ENCODE data around the gene TUBG2. TPM values are rescaled to one million over a fixed set of nuclear protein-coding genes. Genes with fewer than 3 reads are reported as not detected.

Gene TUBG2
- total and polyA plus RNA-seq, 10 of the 15 experiments (the other 5 are each of a cell fraction or from before 2014, with no cell fraction given) = 1.2 to 12.5 (median 8.9) TPM

DNA sequence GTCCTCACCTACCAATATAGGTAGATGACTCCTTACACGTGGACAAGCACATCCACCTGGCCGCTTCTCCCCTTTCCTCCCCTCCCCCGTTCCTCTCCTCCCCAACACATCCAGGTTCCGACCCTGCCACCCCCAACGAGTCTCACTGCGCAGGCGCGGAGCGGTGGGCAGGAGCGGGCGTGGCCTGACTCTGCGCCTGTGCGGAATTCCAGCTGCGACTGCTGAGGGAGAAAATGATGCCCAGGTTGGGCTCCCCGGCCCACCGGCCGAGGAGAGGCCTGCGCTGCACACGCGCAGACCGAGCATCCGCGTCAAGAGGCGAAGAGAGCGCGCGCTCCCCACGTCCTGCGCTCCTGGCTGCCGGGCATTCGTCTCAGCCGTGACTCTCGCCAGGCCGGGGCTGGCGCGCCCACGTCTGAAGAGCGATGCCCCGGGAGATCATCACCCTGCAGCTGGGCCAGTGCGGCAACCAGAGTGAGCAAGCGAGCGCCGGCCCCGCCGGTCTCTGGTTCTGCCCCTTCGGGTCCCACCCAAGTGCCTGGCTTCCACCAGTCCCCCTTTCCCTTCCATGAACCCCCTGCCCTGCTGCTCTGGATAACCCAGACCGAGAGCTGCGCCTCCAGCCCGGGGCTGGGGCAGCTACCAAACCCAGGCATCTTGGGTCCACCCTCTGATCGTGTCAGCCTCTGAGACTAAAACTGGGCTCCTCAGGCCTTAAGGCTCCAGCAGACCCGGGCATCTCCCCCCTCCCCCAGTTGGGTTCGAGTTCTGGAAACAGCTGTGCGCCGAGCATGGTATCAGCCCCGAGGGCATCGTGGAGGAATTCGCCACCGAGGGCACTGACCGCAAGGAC is at the start of gene TUBG2 (continued):
- peak; percentile 95 for TF ChIP-seq IKZF1 (conservative IDR thresholded peaks at IDR 0.05)
- TF ChIP-seq PAX5 (IDR thresholded peaks at IDR 0.05; ENCODE audit: borderline replicate concordance, low read depth, low read length) = no peak; the same call in 1 of the 2 replicates
- TF ChIP-seq EGR1 (IDR thresholded peaks at IDR 0.05; ENCODE audit: borderline replicate concordance in 1 of 2, low read depth in 2 of 2, low read length in 2 of 2) = 0 out of 3 replicates have a peak, but pooled peaks of 1 of the 2 experiments have one; percentile 14
- peak; percentile 56 to 63; a peak in 2 of 4 replicates for TF ChIP-seq IKZF2 (IDR thresholded peaks at IDR 0.05)
- TF ChIP-seq, protein P1, sequence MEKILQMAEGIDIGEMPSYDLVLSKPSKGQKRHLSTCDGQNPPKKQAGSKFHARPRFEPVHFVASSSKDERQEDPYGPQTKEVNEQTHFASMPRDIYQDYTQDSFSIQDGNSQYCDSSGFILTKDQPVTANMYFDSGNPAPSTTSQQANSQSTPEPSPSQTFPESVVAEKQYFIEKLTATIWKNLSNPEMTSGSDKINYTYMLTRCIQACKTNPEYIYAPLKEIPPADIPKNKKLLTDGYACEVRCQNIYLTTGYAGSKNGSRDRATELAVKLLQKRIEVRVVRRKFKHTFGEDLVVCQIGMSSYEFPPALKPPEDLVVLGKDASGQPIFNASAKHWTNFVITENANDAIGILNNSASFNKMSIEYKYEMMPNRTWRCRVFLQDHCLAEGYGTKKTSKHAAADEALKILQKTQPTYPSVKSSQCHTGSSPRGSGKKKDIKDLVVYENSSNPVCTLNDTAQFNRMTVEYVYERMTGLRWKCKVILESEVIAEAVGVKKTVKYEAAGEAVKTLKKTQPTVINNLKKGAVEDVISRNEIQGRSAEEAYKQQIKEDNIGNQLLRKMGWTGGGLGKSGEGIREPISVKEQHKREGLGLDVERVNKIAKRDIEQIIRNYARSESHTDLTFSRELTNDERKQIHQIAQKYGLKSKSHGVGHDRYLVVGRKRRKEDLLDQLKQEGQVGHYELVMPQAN (conservative IDR thresholded peaks at IDR 0.05) = 0 out of 2 replicates have a peak, but pooled peaks have one; percentile 30
- TF ChIP-seq GATAD2B (conservative IDR thresholded peaks at IDR 0.05; ENCODE audit: low read depth) = peak; percentile 61; the same call in 1 of the 2 replicates
- no peak for TF ChIP-seq ZNF622 (IDR thresholded peaks at IDR 0.05)
- TF ChIP-seq BHLHE40 (IDR thresholded peaks at IDR 0.05; ENCODE audit: borderline replicate concordance in 1 of 2, low read depth in 2 of 2, low read length in 1 of 2) = peak in 1 of 2 experiments; percentile 31; a peak in 1 of 4 replicates
- 0 out of 2 replicates have a peak, but pooled peaks have one; percentile 55 for TF ChIP-seq TBL1XR1 (IDR thresholded peaks at IDR 0.05; ENCODE audit: low read depth, low read length)
- TF ChIP-seq, protein P2, sequence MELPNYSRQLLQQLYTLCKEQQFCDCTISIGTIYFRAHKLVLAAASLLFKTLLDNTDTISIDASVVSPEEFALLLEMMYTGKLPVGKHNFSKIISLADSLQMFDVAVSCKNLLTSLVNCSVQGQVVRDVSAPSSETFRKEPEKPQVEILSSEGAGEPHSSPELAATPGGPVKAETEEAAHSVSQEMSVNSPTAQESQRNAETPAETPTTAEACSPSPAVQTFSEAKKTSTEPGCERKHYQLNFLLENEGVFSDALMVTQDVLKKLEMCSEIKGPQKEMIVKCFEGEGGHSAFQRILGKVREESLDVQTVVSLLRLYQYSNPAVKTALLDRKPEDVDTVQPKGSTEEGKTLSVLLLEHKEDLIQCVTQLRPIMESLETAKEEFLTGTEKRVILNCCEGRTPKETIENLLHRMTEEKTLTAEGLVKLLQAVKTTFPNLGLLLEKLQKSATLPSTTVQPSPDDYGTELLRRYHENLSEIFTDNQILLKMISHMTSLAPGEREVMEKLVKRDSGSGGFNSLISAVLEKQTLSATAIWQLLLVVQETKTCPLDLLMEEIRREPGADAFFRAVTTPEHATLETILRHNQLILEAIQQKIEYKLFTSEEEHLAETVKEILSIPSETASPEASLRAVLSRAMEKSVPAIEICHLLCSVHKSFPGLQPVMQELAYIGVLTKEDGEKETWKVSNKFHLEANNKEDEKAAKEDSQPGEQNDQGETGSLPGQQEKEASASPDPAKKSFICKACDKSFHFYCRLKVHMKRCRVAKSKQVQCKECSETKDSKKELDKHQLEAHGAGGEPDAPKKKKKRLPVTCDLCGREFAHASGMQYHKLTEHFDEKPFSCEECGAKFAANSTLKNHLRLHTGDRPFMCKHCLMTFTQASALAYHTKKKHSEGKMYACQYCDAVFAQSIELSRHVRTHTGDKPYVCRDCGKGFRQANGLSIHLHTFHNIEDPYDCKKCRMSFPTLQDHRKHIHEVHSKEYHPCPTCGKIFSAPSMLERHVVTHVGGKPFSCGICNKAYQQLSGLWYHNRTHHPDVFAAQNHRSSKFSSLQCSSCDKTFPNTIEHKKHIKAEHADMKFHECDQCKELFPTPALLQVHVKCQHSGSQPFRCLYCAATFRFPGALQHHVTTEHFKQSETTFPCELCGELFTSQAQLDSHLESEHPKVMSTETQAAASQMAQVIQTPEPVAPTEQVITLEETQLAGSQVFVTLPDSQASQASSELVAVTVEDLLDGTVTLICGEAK (IDR thresholded peaks at IDR 0.05; ENCODE audit: borderline replicate concordance) = no peak; the same call in 1 of the 2 replicates
- TF ChIP-seq SRF (IDR thresholded peaks at IDR 0.05; ENCODE audit: low read depth in 2 of 2, low read length in 2 of 2) = no peak
- peak; percentile 78; the same call in 1 of the 2 replicates for TF ChIP-seq HDGF (IDR thresholded peaks at IDR 0.05)
- 0 out of 2 replicates have a peak, but pooled peaks have one; percentile 44 for TF ChIP-seq POLR2AphosphoS2 (IDR thresholded peaks at IDR 0.05; ENCODE audit: low read depth, low read length)
- peak; percentile 41; the same call in 1 of the 2 replicates for TF ChIP-seq EED (IDR thresholded peaks at IDR 0.05; ENCODE audit: low read depth)
- TF ChIP-seq MYB (IDR thresholded peaks at IDR 0.05; ENCODE audit: borderline replicate concordance, low read depth, low read length) = no peak
- TF ChIP-seq CHD2 (IDR thresholded peaks at IDR 0.05; ENCODE audit: borderline replicate concordance, low read depth, low read length) = peak; percentile 88
- TF ChIP-seq TARDBP (IDR thresholded peaks at IDR 0.05; ENCODE audit: borderline replicate concordance) = no peak
- 0 out of 2 replicates have a peak, but pooled peaks have one; percentile 49 for TF ChIP-seq DPF2 (IDR thresholded peaks at IDR 0.05)
- TF ChIP-seq NRF1 (conservative IDR thresholded peaks at IDR 0.05; ENCODE audit: low read depth, low read length) = peak; percentile 83
- TF ChIP-seq MTA3 (IDR thresholded peaks at IDR 0.05; ENCODE audit: borderline replicate concordance, low read length) = no peak
- no peak for TF ChIP-seq SREBF2 (IDR thresholded peaks at IDR 0.05; ENCODE audit: low read length)
